D721Med (cell line): Measurements from ENCODE around the gene KIAA1549.

Experiments used
- DNase-seq: peaks from one replicate; pipeline ENCODE4 v3.0.0; 2011; ENCODE audit warnings: low spot score; ENCODE audit not compliant: insufficient read length
- FAIRE-seq: peaks from 2 replicates; lab custom pipeline; 2011; peaks lifted over from hg19 to GRCh38; lab: Jason Lieb, UNC
- TF ChIP-seq, protein P1 (sequence below): IDR thresholded peaks from 2 replicates; pipeline ENCODE4 v1.5.1; 2012; ENCODE audit warnings: mild to moderate bottlenecking, control low read depth; ENCODE audit not compliant: insufficient read depth; ENCODE audit errors: missing control alignments

Gene KIAA1549

DNA sequence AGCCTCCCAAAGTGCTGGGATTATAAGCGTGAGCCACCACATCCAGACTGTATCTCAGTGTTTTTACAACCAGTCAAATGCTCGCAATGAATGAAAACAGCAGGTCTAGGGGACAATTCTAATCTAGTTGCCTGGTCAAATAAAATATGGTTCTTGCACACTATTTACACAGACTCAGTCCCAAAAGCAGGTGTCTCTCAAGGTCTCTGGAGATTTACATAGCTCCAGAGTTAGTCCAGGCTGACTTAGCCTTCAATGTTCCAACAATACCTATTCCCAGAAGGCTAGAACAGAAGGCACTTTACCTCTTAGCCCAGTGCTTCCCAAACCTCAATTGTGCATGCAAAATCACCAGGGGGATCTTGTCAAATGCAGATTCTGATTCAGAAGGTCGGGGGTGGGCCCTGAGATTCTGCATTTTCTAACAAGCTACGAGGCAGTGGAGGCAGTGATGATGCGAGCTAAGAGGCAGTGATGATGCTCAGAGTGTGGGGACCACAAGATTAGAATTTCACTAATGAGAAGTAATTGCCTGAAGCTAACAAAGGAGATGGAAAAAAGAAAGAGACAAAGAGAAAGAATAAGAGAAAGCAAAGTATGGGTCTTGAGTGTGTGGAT is 6.4 kb downstream of the KIAA1549 start:
- TF ChIP-seq, protein P1, sequence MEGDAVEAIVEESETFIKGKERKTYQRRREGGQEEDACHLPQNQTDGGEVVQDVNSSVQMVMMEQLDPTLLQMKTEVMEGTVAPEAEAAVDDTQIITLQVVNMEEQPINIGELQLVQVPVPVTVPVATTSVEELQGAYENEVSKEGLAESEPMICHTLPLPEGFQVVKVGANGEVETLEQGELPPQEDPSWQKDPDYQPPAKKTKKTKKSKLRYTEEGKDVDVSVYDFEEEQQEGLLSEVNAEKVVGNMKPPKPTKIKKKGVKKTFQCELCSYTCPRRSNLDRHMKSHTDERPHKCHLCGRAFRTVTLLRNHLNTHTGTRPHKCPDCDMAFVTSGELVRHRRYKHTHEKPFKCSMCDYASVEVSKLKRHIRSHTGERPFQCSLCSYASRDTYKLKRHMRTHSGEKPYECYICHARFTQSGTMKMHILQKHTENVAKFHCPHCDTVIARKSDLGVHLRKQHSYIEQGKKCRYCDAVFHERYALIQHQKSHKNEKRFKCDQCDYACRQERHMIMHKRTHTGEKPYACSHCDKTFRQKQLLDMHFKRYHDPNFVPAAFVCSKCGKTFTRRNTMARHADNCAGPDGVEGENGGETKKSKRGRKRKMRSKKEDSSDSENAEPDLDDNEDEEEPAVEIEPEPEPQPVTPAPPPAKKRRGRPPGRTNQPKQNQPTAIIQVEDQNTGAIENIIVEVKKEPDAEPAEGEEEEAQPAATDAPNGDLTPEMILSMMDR, result no peak
- DNase-seq, result no peak
- FAIRE-seq, result no peak

DNA sequence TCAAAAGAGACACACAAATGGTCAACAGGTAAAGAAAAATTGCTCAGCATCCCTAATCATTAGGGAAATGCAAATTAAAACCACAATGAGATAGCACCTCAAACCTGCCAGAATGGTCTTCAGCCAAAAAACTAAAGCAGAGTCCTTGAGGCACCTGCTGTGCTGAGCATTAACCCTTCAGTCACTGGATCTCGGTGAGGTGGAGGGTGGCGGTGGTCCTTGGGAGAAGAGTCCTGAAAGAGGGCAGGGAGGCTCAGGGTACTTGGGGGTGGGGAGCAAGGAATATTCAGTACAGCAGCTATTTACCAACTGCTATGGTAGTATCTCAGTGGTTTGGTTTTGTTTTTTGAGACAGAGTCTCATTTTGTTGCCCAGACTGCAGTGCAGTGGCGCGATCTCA is 7.1 kb downstream of the KIAA1549 start:
- DNase-seq (no peak), FAIRE-seq (no peak)
- TF ChIP-seq, protein P1, result no peak

DNA sequence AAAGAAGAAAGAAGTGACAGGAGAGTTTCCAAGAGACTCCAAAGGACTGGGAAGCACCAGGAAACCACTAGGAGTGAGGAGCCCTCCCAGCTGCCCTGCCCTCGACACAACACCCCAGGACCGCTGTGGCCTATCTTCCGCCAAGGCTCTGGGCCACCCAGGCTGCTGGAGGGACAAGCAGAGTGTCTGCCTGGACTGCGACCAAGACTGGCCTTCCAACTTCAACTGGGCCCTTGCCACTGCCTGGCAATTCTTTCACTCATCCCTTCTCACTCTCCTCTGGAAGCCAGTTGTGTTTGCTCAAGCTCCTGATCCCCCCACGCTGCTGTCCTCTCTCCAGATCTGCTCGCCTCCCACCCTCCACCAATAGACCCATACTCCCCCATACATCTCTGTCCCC is 10.2 kb downstream of the KIAA1549 start:
- FAIRE-seq (no peak), DNase-seq (no peak)
- TF ChIP-seq, protein P1, result no peak

DNA sequence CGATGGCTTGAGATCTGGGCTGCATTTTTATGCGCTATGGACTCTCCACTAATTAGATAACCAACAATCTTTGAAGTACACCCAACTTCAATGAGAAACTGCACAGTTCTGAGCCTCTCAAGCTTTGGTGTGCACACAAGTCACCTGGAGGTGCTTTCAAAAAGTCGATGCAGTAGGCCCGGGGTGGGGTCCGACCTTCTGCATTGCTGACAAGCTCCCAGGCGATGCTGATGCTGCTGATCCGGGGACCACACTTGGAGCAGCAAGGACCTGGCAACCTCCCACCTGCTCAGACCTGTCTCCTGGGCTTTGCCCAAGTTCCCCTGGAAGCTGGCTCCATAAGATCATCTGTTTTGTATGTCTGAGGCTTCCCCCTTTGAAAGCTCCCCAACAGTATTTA is 10.7 kb downstream of the KIAA1549 start:
- no peak for DNase-seq
- no peak for FAIRE-seq
- TF ChIP-seq, protein P1, result no peak

DNA sequence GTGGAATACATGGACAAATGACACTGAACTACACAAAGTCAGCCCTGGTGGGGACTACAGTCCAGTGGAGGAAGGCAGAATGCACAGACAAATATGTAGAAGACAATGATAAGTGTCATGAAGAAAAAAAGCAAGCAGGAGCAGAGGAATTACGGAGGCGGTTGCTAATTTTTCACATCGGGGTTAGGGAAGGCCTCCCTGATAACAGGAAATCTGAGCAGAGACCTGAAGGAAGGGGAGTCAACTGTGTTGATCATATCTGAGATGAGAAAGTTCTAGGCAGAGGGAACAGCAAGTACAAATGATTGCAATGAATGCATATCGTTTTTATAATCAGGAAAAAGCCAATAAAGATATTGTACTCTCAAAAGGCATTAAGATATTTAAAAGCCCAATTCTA is 14.0 kb downstream of the KIAA1549 start:
- TF ChIP-seq, protein P1, result no peak
- FAIRE-seq, result no peak
- no peak for DNase-seq

DNA sequence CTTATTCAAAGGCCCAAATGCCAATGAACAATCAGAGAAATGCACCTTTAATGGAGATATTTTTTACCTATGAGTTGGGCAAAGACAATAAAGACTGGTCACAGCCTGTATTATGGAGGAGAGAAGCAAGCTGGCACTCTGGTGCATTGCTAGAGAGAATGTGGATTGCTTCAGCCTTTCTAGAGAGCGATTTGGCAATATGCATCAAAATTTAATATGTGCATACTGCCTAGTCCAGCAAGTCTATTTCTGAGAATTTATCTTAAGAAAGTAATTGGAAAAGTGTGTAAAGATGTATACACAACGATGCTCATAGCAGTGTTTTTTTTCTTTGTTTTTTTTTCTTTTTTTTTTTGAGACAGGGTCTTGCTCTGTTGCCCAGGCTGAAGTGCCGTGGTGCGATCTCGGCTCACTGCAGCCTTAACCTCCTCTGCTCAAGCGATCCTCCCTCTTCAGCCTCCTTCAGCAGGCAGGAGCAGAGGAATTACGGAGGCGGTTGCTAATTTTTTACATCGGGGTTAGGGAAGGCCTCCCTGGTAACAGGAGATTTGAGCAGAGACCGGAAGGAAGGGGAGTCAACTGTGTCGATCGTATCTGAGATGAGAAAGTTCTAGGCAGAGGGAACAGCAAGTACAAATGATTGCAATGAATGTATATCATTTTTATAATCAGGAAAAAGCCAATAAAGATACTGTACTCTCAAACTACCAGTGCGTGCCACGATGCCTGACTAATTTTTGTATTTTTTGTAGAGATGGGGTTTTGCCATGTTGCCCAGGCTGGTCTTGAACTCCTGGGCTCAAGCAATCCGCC is 16.4 kb downstream of the KIAA1549 start:
- FAIRE-seq, result no peak
- TF ChIP-seq, protein P1, result no peak
- no peak for DNase-seq

DNA sequence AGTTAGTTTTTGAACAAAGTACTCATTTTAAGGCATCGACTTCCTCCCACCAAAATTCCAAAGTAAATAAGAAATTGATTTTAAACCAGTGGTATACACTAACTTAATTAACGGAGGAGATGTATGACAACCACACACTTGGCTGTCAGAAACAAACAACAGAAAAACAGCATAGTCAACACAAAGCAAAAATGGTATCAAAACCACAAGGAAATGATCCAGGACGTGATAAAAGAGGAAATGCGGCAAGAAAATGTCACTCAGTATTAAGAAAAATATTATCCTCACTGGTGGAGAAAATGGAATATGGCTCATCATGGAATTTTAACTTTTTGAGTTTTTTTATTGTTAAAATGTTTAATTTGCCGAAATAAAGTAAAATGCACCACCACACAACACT is 17.5 kb downstream of the KIAA1549 start:
- DNase-seq (no peak), FAIRE-seq (no peak)
- TF ChIP-seq, protein P1, result no peak
